NCI-H446 (cell line): ENCODE measurements around the gene TSSK1B.
"Not testable (repeated sequence)": the region's sequence is repeated elsewhere in the genome, so short reads cannot be mapped to it uniquely, and the experiment has no call there.

Experiments
- DNase-seq, 2 experiments: peaks; one replicate each; lab custom pipeline; 2025; lab: John Stamatoyannopoulos, UW

Gene TSSK1B

GRCh38 chr5:113397986-113398385 lies 36.8 kb downstream of the TSSK1B start:
- not testable (repeated sequence) for DNase-seq

GRCh38 chr5:113397046-113397445 lies 37.7 kb downstream of the TSSK1B start:
- DNase-seq = no peak

GRCh38 chr5:113394658-113395057 lies 40.1 kb downstream of the TSSK1B start:
- DNase-seq = no peak

GRCh38 chr5:113390224-113390623 lies 44.6 kb downstream of the TSSK1B start:
- DNase-seq = no peak

- DNase-seq = no peak
Observed at GRCh38 chr5:113389116-113389515, 45.7 kb downstream of the TSSK1B start.

- DNase-seq = no peak
Observed at GRCh38 chr5:113387844-113388243, 46.9 kb downstream of the TSSK1B start.

- DNase-seq = no peak
Observed at GRCh38 chr5:113384782-113385285, 50.0 kb downstream of the TSSK1B start.

GRCh38 chr5:113382731-113383130 lies 52.1 kb downstream of the TSSK1B start:
- DNase-seq = no peak
